Lung (tissue), 12 donors: ENCODE data around the gene ZNF853. TPM values are rescaled to one million over a fixed set of nuclear protein-coding genes. Genes with fewer than 3 reads are reported as not detected.

Source experiments
- ATAC-seq: fragments of 200-7000 bp; cut with Tn5 transposase; one replicate; pipeline ENCODE4 v1.9.1; 2020; ENCODE audit warnings: moderate number of reproducible peaks; ENCODE audit not compliant: insufficient read depth, low FRiP score
- DNase-seq, 3 donors: peaks; one replicate each; pipeline ENCODE4 v3.0.0-alpha.2; 2013 to 2017
- H3K27ac ChIP-seq, 2 donors: one replicate each; pipeline ENCODE4 v1.5.1; 2013; ENCODE audit warnings: mild to moderate bottlenecking in 2 of 2, moderate library complexity in 2 of 2, control low read depth in 1 of 2, inconsistent platforms in 1 of 2, low read depth in 1 of 2, low read length in 1 of 2
- H3K27me3 ChIP-seq, 3 donors: one replicate each; pipeline ENCODE4 v1.5.1; 2013; ENCODE audit warnings: low read length in 2 of 3; ENCODE audit not compliant: control insufficient read depth in 3 of 3, insufficient read depth in 3 of 3
- H3K36me3 ChIP-seq, 4 donors: one replicate each; pipeline ENCODE4 v1.5.1; 2013; ENCODE audit warnings: low read length in 4 of 4, mild to moderate bottlenecking in 1 of 4, moderate library complexity in 1 of 4; ENCODE audit not compliant: control insufficient read depth in 4 of 4, insufficient read depth in 4 of 4
- H3K4me1 ChIP-seq, 5 donors: one replicate each; pipeline ENCODE4 v1.5.1; 2013; ENCODE audit warnings: low read length in 5 of 5, mild to moderate bottlenecking in 2 of 5, moderate library complexity in 1 of 5; ENCODE audit not compliant: control insufficient read depth in 5 of 5, insufficient read depth in 5 of 5
- H3K4me3 ChIP-seq: one replicate; pipeline ENCODE4 v1.5.1; 2013; ENCODE audit warnings: mild to moderate bottlenecking, control low read depth, moderate library complexity
- H3K9ac ChIP-seq, 2 donors: one replicate each; pipeline ENCODE4 v1.5.1; 2013; ENCODE audit warnings: low read length in 2 of 2, control low read depth in 1 of 2; ENCODE audit not compliant: insufficient read depth in 1 of 2
- H3K9me3 ChIP-seq, 4 donors: one replicate each; pipeline ENCODE4 v1.5.1; 2013; ENCODE audit warnings: low read length in 3 of 4, mild to moderate bottlenecking in 1 of 4, moderate library complexity in 1 of 4; ENCODE audit not compliant: control insufficient read depth in 4 of 4, insufficient read depth in 3 of 4
- CTCF ChIP-seq: IDR thresholded peaks from 2 replicates; pipeline ENCODE4 v1.5.1; 2012; ENCODE audit warnings: mild to moderate bottlenecking; ENCODE audit errors: control extremely low read depth, extremely low read depth
- WGBS, 2 donors: extraction: QIAGEN DNeasy Blood & Tissue Kit; methylation state at CpG; one replicate each; pipeline ENCODE4 v1.1.7; 2013; 5-methylcytosine and 5-hydroxymethylcytosine counted together
- polyA plus RNA-seq, 2 donors: library from polyadenylated mRNA; stranded (reverse); fragments of 200-250 nt; gene quantifications; one replicate each; pipeline ENCODE4 v1.2.1, GENCODE V29; 2013
- total RNA-seq, 2 donors: library from RNA; depleted of rRNA in 1 of 2; stranded (reverse); fragments of >200 nt in 1 of 2; gene quantifications; one replicate each; pipeline ENCODE4 v1.2.1, GENCODE V29; 2014 to 2021
- donor health status: control.
- donor health status: control.
- donor health status: Bipolar disorder and iron deficiency.
- donor health status: healthy.
- donor health status: DM: yes; HTN: yes; CAD: no.

Gene ZNF853
- total and polyA plus RNA-seq, 4 donors, result 1.4 to 7.6 (median 3.8) TPM

GRCh38 chr7:6652446-6653011 lies 37.1 kb downstream of the ZNF853 start:
- Histone ChIP-seq H3K4me3 (no peak overlapping the region), H3K4me1 (no peaks in the 10 kb centered on the region), H3K27ac (no peak overlapping the region), H3K9me3 (peaks cover 0 to 34% (median 0%) of the 10 kb centered on the region in 4 donors), H3K36me3 (peaks cover 12 to 79% (median 34%) of the 10 kb centered on the region in 4 donors), H3K9ac (no peak overlapping the region), H3K27me3 (no peaks in the 10 kb centered on the region)
- DNase-seq (no peak), ATAC-seq (no peak)
- no peak for TF ChIP-seq CTCF
- 97 to 98% methylated on average over 71 to 75 of the region's 75 CpGs for WGBS, 2 donors

- no peaks in the 10 kb centered on the region for H3K27me3 ChIP-seq
- H3K9ac ChIP-seq, result no peak overlapping the region
- H3K27ac ChIP-seq, result no peak overlapping the region
- no peak for TF ChIP-seq CTCF
- no peaks in the 10 kb centered on the region for H3K4me1 ChIP-seq
- peaks cover 0 to 34% (median 0%) of the 10 kb centered on the region in 4 donors for H3K9me3 ChIP-seq
- ATAC-seq, result no peak
- WGBS, 2 donors, result 96 to 97% methylated on average over 145 to 146 of the region's 146 CpGs
- no peak for DNase-seq
- no peak overlapping the region for H3K4me3 ChIP-seq
- H3K36me3 ChIP-seq, result peaks cover 12 to 71% (median 32%) of the 10 kb centered on the region in 4 donors
Observed at GRCh38 chr7:6653071-6654003, 37.9 kb downstream of the ZNF853 start.

DNA sequence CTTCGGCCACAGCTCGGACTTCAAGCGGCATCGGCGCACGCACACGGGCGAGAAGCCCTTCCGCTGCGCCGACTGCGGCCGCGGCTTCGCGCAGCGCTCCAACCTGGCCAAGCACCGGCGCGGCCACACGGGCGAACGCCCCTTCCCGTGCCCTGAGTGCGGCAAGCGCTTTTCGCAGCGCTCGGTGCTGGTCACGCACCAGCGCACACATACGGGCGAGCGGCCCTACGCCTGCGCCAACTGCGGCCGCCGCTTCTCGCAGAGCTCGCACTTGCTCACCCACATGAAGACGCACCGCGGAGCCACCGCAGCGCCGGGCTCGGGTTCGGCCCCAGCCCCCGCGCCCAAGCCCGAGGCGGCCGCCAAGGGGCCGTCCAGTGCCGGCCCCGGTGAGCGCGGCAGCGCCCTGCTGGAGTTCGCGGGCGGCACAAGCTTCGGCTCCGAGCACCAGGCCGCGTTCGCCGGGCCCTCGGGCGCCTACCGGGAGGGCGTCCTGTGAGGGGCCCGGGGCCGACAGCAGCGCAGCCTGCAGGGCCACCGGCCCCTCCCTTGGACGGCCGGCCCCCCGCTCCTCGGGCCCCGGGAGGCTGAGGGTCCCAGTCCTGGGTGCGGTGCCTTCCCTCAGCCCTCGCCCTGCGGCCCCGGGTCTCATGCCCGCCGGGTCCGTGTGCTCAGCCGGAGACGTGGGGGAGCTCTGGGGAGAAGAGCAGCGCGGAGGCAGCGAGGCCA lies 38.9 kb downstream of the ZNF853 start:
- peaks cover 11 to 64% (median 28%) of the 10 kb centered on the region in 4 donors for H3K36me3 ChIP-seq

More for the DNA sequence above, 38.9 kb downstream of the ZNF853 start:
- no peak overlapping the region for H3K9ac ChIP-seq
- no peak overlapping the region for H3K27ac ChIP-seq
- ATAC-seq (no peak), DNase-seq (no peak)
- H3K4me3 ChIP-seq, result no peak overlapping the region
- peaks cover 0 to 2% (median 0%) of the 10 kb centered on the region in 5 donors for H3K4me1 ChIP-seq
- WGBS, 2 donors, result 96 to 97% methylated on average over 89 to 94 of the region's 94 CpGs
- peaks cover 0 to 34% (median 0%) of the 10 kb centered on the region in 4 donors for H3K9me3 ChIP-seq
- no peaks in the 10 kb centered on the region for H3K27me3 ChIP-seq
- TF ChIP-seq CTCF, result no peak
